ENCODE measurements around the gene PSTPIP1. TPM values are rescaled to one million over a fixed set of nuclear protein-coding genes. Genes with fewer than 3 reads are reported as not detected.
A peak's percentile ranks its signal among the peaks of the same experiment; 100 is the strongest.

The PSTPIP1 gene
- total RNA-seq, 1 donor from 2014 or later = not detected

DNA sequence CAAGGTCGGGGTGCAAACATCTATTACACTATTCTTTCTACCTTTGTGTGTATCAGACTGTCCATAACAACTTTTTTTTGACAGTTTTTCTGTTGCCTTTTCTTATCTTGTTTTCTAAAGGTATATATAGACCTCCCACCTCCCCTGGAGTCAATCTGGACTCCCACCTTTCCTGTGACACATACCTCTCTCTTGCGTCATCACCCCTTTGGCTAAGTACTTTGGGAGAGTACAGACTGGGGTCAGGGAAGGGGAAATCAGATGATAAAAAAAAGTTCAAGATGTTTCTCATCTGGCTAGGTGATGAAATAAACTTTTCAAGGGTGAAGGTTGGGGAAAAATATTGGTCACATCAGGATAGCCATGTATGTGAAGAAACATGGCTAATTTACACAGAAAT is 58.8 kb downstream of the PSTPIP1 start:
- H3K4me1 ChIP-seq (ENCODE audit: insufficient read depth, low read length) = peaks cover 6% of the 10 kb centered on the region
- H3K27ac ChIP-seq (ENCODE audit: low read depth, low read length) = no peak overlapping the region
- H3K79me2 ChIP-seq (ENCODE audit: insufficient read depth, low read length) = peaks cover 46% of the 10 kb centered on the region
- H3K36me3 Mint-ChIP-seq (ENCODE audit: low read depth, unreplicated experiment) = peaks cover 14% of the 10 kb centered on the region
- peaks cover 46% of the 10 kb centered on the region for H4K20me1 ChIP-seq (ENCODE audit: insufficient read depth, low read length)
- DNase-seq (ENCODE audit: low read depth) = no peak
- H3K9ac ChIP-seq (ENCODE audit: low read length) = no peak overlapping the region
- no peak overlapping the region for H3K27ac Mint-ChIP-seq (ENCODE audit: unreplicated experiment)
- no peak overlapping the region for H2AFZ ChIP-seq (ENCODE audit: low read depth, low read length)
- no peaks in the 10 kb centered on the region for H3K9me3 Mint-ChIP-seq (ENCODE audit: unreplicated experiment)
- no peaks in the 10 kb centered on the region for H3K9me3 ChIP-seq (ENCODE audit: insufficient read depth, low read depth, low read length)
- H3K4me1 Mint-ChIP-seq (ENCODE audit: low read depth, unreplicated experiment) = peaks cover 13% of the 10 kb centered on the region
- no peak for FAIRE-seq
- TF ChIP-seq EZH2 (IDR thresholded peaks at IDR 0.05; ENCODE audit: insufficient read depth, low read length) = no peak
- TF ChIP-seq, protein P1, sequence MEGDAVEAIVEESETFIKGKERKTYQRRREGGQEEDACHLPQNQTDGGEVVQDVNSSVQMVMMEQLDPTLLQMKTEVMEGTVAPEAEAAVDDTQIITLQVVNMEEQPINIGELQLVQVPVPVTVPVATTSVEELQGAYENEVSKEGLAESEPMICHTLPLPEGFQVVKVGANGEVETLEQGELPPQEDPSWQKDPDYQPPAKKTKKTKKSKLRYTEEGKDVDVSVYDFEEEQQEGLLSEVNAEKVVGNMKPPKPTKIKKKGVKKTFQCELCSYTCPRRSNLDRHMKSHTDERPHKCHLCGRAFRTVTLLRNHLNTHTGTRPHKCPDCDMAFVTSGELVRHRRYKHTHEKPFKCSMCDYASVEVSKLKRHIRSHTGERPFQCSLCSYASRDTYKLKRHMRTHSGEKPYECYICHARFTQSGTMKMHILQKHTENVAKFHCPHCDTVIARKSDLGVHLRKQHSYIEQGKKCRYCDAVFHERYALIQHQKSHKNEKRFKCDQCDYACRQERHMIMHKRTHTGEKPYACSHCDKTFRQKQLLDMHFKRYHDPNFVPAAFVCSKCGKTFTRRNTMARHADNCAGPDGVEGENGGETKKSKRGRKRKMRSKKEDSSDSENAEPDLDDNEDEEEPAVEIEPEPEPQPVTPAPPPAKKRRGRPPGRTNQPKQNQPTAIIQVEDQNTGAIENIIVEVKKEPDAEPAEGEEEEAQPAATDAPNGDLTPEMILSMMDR (IDR thresholded peaks at IDR 0.05; ENCODE audit: insufficient read depth, low read depth, low read length) = no peak
- no peak overlapping the region for H3K4me3 ChIP-seq (ENCODE audit: insufficient read depth, low read depth, low read length)
- no peaks in the 10 kb centered on the region for H3K27me3 Mint-ChIP-seq (ENCODE audit: low read depth, unreplicated experiment)
- H3K4me2 ChIP-seq (ENCODE audit: low read length) = no peak overlapping the region
- H3K27me3 ChIP-seq (ENCODE audit: insufficient read depth, low read length) = no peaks in the 10 kb centered on the region
- peaks cover 11% of the 10 kb centered on the region for H3K36me3 ChIP-seq (ENCODE audit: insufficient read depth, low read length)
- H3K4me3 Mint-ChIP-seq (ENCODE audit: unreplicated experiment) = no peak overlapping the region

DNA sequence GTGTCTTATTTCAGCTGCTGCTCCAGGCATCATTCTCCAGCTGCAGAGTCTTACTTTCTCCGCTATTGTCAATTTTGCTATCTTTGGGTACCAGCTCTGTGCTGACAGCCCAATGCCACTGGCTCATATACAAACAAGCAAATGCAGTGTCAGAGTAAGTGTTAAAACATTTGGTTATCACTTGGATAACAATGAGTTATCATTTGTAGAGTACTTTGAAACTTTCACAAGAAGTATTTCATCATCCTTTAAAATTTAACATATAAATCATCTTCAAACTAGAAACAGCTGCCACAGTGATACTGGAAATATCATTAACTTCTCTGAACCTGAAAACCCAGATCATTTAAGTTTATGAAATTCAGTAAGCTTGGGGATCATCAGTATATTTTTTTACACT is 62.1 kb downstream of the PSTPIP1 start:
- no peak for DNase-seq (ENCODE audit: low read depth)
- no peaks in the 10 kb centered on the region for H3K27me3 ChIP-seq (ENCODE audit: insufficient read depth, low read length)
- no peak overlapping the region for H3K9ac ChIP-seq (ENCODE audit: low read length)
- Mint-ChIP-seq H3K4me1 (ENCODE audit: low read depth, unreplicated experiment) (peaks cover 35% of the 10 kb centered on the region), H3K9me3 (ENCODE audit: unreplicated experiment) (no peaks in the 10 kb centered on the region), H3K4me3 (ENCODE audit: unreplicated experiment) (no peak overlapping the region), H3K27ac (ENCODE audit: unreplicated experiment) (peak overlapping the region; percentile 27), H3K36me3 (ENCODE audit: low read depth, unreplicated experiment) (peaks cover 9% of the 10 kb centered on the region), H3K27me3 (ENCODE audit: low read depth, unreplicated experiment) (no peaks in the 10 kb centered on the region)
- H2AFZ ChIP-seq (ENCODE audit: low read depth, low read length) = no peak overlapping the region
- no peaks in the 10 kb centered on the region for H3K9me3 ChIP-seq (ENCODE audit: insufficient read depth, low read depth, low read length)
- peaks cover 11% of the 10 kb centered on the region for H3K4me1 ChIP-seq (ENCODE audit: insufficient read depth, low read length)
- peaks cover 67% of the 10 kb centered on the region for H4K20me1 ChIP-seq (ENCODE audit: insufficient read depth, low read length)
- H3K36me3 ChIP-seq (ENCODE audit: insufficient read depth, low read length) = peaks cover 6% of the 10 kb centered on the region
- no peak overlapping the region for H3K4me3 ChIP-seq (ENCODE audit: insufficient read depth, low read depth, low read length)
- no peak for TF ChIP-seq EZH2 (IDR thresholded peaks at IDR 0.05; ENCODE audit: insufficient read depth, low read length)
- TF ChIP-seq, protein P1 (IDR thresholded peaks at IDR 0.05; ENCODE audit: insufficient read depth, low read depth, low read length) = no peak
- FAIRE-seq = no peak
- peaks cover 68% of the 10 kb centered on the region for H3K79me2 ChIP-seq (ENCODE audit: insufficient read depth, low read length)
- H3K4me2 ChIP-seq (ENCODE audit: low read length) = no peak overlapping the region
- H3K27ac ChIP-seq (ENCODE audit: low read depth, low read length) = no peak overlapping the region

DNA sequence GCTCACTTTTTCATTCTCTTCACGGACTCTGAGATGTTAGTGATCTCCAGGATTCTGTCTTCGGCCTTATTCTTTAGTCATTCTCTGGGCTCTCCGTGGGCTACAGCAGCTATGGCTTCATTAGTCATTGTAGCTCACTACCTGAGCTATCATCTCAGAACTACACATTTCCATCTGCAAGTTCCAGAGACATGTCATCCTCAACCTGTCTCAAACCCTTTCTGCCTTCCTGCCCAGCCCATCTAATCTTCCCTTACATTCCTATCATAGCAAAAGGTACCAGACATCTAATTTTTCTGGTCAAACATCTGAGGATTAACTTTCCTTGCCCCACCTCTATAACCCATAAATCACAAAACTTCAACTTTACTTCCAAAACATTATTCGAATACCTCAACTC is 62.8 kb downstream of the PSTPIP1 start:
- H3K4me3 Mint-ChIP-seq (ENCODE audit: unreplicated experiment) = no peak overlapping the region
- Histone ChIP-seq H3K27ac (ENCODE audit: low read depth, low read length) (no peak overlapping the region), H4K20me1 (ENCODE audit: insufficient read depth, low read length) (peaks cover 71% of the 10 kb centered on the region)

More for the DNA sequence above, 62.8 kb downstream of the PSTPIP1 start:
- no peaks in the 10 kb centered on the region for H3K27me3 Mint-ChIP-seq (ENCODE audit: low read depth, unreplicated experiment)
- no peak for TF ChIP-seq EZH2 (IDR thresholded peaks at IDR 0.05; ENCODE audit: insufficient read depth, low read length)
- TF ChIP-seq, protein P1 (IDR thresholded peaks at IDR 0.05; ENCODE audit: insufficient read depth, low read depth, low read length) = no peak
- H3K27ac Mint-ChIP-seq (ENCODE audit: unreplicated experiment) = no peak overlapping the region
- FAIRE-seq (no peak), DNase-seq (ENCODE audit: low read depth) (peak; percentile 30)
- H2AFZ ChIP-seq (ENCODE audit: low read depth, low read length) = no peak overlapping the region
- no peaks in the 10 kb centered on the region for H3K27me3 ChIP-seq (ENCODE audit: insufficient read depth, low read length)
- peaks cover 1% of the 10 kb centered on the region for H3K36me3 ChIP-seq (ENCODE audit: insufficient read depth, low read length)
- H3K9me3 ChIP-seq (ENCODE audit: insufficient read depth, low read depth, low read length) = no peaks in the 10 kb centered on the region
- H3K4me1 ChIP-seq (ENCODE audit: insufficient read depth, low read length) = peaks cover 11% of the 10 kb centered on the region
- H3K4me2 ChIP-seq (ENCODE audit: low read length) = no peak overlapping the region
- no peak overlapping the region for H3K9ac ChIP-seq (ENCODE audit: low read length)
- no peak overlapping the region for H3K4me3 ChIP-seq (ENCODE audit: insufficient read depth, low read depth, low read length)
- peaks cover 38% of the 10 kb centered on the region for H3K4me1 Mint-ChIP-seq (ENCODE audit: low read depth, unreplicated experiment)
- peaks cover 74% of the 10 kb centered on the region for H3K79me2 ChIP-seq (ENCODE audit: insufficient read depth, low read length)
- no peaks in the 10 kb centered on the region for H3K9me3 Mint-ChIP-seq (ENCODE audit: unreplicated experiment)
- H3K36me3 Mint-ChIP-seq (ENCODE audit: low read depth, unreplicated experiment) = peaks cover 5% of the 10 kb centered on the region
